Transverse colon (tissue), 4 donors: ENCODE measurements around the gene C12orf42.

Experiments used
- CTCF ChIP-seq, 5 experiments: fragments of 200-600 bp in 3 of 5; fragments of 450-650 bp in 2 of 5; sonication (generic) in 3 of 5; IDR thresholded peaks; 1 replicate in 2 of 5; 2 replicates in 3 of 5; pipeline ENCODE4 v1.5.1; 2016 to 2017; ENCODE audit warnings: antibody characterized with exemption in 5 of 5, inconsistent platforms in 3 of 5, mild to moderate bottlenecking in 2 of 5, moderate library complexity in 1 of 5
- EP300 ChIP-seq: sonication (generic); formaldehyde crosslinking; IDR thresholded peaks from one replicate; pipeline ENCODE4 v1.6.1; 2017; ENCODE audit warnings: antibody characterized with exemption, low read depth
- POLR2A ChIP-seq: fragments of 450-650 bp; IDR thresholded peaks from one replicate; pipeline ENCODE4 v1.6.1; 2016; ENCODE audit warnings: antibody characterized with exemption, mild to moderate bottlenecking, moderate library complexity
- POLR2AphosphoS5 ChIP-seq, 3 donors: sonication (generic); formaldehyde crosslinking; IDR thresholded peaks; one replicate each; pipeline ENCODE4 v1.6.1; 2016; ENCODE audit warnings: antibody characterized with exemption in 3 of 3

- no peak for TF ChIP-seq POLR2A
- no peak for TF ChIP-seq CTCF (IDR thresholded peaks at IDR 0.05)
- TF ChIP-seq EP300, result no peak
- no peak for TF ChIP-seq POLR2AphosphoS5 (IDR thresholded peaks at IDR 0.05)
These were observed 217.4 kb downstream of the C12orf42 start for GRCh38 chr12:103278329-103278728.
